Purkinje cell (primary cell): ENCODE measurements around the gene DNAJB14. TPM values are rescaled to one million over a fixed set of nuclear protein-coding genes. Genes with fewer than 3 reads are reported as not detected.

ENCODE experiments used
- polyA plus RNA-seq: library from polyadenylated mRNA; unstranded; fragments of >200 nt; fragmentation: Nextera tagmentation; gene quantifications from 2 replicates; pipeline ENCODE4 v1.2.1, GENCODE V29; 2014

Gene DNAJB14
- polyA plus RNA-seq, result 156 and 160 TPM in 2 replicates

DNA sequence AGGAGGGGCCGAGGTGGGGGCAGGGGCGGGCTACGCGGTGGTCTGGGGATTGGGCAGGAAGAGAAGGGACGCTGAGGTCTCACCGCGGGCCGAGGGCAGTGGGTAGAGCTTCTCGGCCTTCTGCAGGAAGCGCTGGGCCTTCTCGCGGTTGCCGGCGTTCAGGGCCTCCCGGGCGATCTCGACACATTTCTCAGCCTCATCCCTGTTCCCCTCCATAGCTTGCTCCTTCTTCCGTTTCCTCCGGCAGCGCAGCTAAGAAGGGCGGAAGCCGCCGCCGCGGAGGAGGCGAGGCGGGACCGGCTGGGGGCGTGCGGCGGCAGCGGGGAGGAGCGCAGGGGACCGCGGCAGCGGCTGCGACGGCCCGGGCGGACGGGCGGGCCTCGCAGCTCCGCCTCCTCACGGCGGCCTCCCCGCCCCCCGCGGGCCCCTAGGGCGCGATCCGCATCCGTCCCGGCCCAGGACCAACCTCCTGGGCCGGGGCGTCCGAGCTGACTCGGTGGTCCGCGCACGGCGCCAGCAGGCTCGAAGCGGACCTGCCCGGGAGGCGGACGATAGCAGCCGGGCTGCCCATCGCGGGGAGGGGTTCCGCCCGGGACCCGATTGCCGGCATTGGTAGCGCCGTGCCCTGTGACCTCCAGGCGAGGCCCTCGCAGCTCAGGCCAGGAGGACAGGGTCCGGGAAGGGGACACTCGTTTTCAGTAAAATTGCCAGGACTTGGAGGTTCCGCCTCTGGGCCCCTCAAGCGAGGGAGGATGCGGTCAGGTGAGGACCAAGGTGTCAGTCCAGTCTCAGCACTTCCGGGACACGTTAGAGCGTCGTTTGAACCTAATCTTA lies at the start of gene DNAJB14:
TSS of gene DNAJB14 (minus strand) at position 263 of the 834 bp plus-strand sequence. CDS start at position 216, 47 bp downstream.

GRCh38 chr4:99949999-99950912 lies 3.8 kb upstream of the DNAJB14 start, which contains the start of gene H2AZ1:
TSS of gene H2AZ1 (minus strand) at chr4:99950275. CDS start at chr4:99950170, 105 bp downstream.

DNA sequence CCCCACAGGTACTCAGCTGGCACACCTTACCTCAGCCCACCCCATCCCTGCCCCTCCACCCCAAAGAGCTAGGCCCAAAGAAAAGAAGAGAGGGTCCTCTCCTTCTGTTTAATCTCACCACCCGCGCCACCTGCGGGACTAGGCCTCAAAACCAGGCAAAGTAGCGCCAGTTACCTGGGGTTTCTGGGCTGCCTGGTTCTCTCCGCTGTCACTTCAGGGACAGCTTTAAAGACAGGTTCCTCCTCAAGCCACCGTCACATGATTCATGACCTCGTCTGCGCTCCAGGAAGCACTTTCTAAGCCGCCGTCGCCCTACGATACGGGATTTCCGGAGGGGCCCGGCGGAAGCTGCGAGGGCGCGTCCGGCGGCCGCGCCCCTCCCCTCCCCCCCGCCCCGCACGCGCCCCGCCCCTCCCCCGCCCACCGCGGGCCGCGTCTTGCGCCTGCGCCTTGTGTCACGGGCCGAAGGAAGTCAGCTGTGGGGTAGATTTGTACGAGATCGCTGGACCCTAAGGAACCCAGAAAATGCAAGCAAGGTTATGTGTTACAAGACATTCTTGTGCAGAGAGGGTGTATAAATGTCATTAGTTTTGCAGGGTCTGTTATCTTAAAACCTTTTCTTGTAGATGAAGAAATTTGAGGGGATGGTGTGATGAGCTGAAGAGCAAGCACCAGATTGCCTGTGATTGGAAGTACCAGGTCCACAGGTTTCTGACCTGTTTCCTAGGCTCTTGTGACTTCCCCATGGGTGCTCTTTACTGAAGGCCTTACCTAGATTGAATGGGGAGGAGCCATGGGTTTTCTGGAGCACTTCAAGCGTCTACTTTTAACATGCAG lies 52.0 kb downstream of the DNAJB14 start, which contains the start of gene LAMTOR3:
TSS of gene LAMTOR3 (minus strand) at position 267 of the 837 bp plus-strand sequence. CDS start 464 bp downstream, outside the sequence.

Other genes starting within 250 kb of the DNAJB14 start
- gene DAPP1, start 129.8 kb downstream of the DNAJB14 start, polyA plus RNA-seq, result not detected in 2 replicates
- 207 and 212 TPM in 2 replicates for gene LAMTOR3, start 52.2 kb downstream of the DNAJB14 start, polyA plus RNA-seq
- gene H2AZ1, start 3.7 kb upstream of the DNAJB14 start, polyA plus RNA-seq, result 741 and 867 TPM in 2 replicates
- gene DDIT4L, start 243.8 kb upstream of the DNAJB14 start, polyA plus RNA-seq, result 1.8 and 2.9 TPM in 2 replicates